Measurements from ENCODE around the gene HBG2.

The HBG2 gene

GRCh38 chr11:5237420-5237819 lies 17.2 kb downstream of the HBG2 start:
- no peak for DNase-seq
- TF ChIP-seq, protein P1, sequence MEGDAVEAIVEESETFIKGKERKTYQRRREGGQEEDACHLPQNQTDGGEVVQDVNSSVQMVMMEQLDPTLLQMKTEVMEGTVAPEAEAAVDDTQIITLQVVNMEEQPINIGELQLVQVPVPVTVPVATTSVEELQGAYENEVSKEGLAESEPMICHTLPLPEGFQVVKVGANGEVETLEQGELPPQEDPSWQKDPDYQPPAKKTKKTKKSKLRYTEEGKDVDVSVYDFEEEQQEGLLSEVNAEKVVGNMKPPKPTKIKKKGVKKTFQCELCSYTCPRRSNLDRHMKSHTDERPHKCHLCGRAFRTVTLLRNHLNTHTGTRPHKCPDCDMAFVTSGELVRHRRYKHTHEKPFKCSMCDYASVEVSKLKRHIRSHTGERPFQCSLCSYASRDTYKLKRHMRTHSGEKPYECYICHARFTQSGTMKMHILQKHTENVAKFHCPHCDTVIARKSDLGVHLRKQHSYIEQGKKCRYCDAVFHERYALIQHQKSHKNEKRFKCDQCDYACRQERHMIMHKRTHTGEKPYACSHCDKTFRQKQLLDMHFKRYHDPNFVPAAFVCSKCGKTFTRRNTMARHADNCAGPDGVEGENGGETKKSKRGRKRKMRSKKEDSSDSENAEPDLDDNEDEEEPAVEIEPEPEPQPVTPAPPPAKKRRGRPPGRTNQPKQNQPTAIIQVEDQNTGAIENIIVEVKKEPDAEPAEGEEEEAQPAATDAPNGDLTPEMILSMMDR (IDR thresholded peaks at IDR 0.05; ENCODE audit: low read depth, low read length): no peak
- Histone ChIP-seq H3K4me1 (no peaks in the 10 kb centered on the region), H3K27me3 (no peaks in the 10 kb centered on the region), H3K36me3 (no peaks in the 10 kb centered on the region), H3K9me3 (no peaks in the 10 kb centered on the region), H3K4me3 (ENCODE audit: low read depth, low read length) (no peak overlapping the region)

DNA sequence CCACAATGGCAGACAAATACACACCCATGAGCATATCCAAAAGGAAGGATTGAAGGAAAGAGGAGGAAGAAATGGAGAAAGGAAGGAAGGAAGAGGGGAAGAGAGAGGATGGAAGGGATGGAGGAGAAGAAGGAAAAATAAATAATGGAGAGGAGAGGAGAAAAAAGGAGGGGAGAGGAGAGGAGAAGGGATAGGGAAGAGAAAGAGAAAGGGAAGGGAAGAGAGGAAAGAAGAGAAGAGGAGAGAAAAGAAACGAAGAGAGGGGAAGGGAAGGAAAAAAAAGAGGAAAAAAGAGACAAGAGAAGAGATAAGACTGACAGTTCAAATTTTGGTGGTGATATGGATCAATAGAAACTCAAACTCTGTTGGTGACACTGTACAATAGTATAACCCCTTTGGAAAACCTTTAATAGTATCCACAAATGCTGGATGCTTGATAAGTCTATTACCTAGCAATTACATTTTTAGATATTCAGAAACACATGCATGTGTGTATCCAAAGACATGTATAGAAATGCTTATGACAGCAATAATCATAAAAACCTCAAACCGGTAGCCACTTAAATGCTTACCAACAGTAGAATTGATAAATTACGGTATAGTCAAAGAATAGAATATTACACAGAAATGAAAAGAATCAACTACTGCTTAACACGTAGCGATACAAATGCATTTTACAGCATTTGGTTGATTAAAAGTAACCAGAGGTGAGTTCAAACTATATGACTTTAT lies 19.1 kb downstream of the HBG2 start:
- Histone ChIP-seq H3K4me3 (ENCODE audit: low read depth, low read length) (no peak overlapping the region), H3K4me1 (no peaks in the 10 kb centered on the region), H3K9me3 (no peaks in the 10 kb centered on the region), H3K27me3 (no peaks in the 10 kb centered on the region), H3K36me3 (no peaks in the 10 kb centered on the region)
- TF ChIP-seq, protein P1 (IDR thresholded peaks at IDR 0.05; ENCODE audit: low read depth, low read length): no peak
- no peak for DNase-seq

- Histone ChIP-seq H3K4me3 (ENCODE audit: low read depth, low read length) (no peak within 1 kb of the TSS), H3K4me1 (no peaks in the 10 kb centered on the region), H3K27me3 (no peaks in the 10 kb centered on the region), H3K36me3 (no peaks in the 10 kb centered on the region), H3K9me3 (no peaks in the 10 kb centered on the region)
- DNase-seq: no peak
- TF ChIP-seq, protein P1 (IDR thresholded peaks at IDR 0.05; ENCODE audit: low read depth, low read length): no peak
Measured at GRCh38 chr11:5234381-5234834, 20.2 kb downstream of the HBG2 start, which contains the start of gene HBD. HBD (minus strand) TSS chr11:5234483; CDS start chr11:5234433, 50 bp downstream.

DNA sequence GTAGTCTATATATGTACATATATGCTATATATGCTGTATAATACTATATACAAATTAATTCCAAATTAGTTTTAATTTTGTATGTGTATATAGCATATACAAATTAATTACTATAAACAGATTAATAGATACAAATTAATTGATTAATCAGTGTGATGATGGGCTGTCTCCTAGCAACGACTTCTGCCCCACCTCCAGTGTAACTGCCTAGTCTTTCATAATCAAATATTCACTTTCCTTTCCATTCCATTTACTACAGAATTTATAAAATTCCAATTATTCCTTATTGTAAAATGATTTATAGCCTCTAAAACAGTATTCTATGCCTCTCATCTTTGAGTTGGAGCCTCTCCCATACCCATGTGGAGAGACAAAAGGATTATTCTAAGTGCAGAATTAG lies 21.3 kb downstream of the HBG2 start:
- H3K4me1 ChIP-seq: no peaks in the 10 kb centered on the region
- H3K36me3 ChIP-seq: no peaks in the 10 kb centered on the region
- no peak overlapping the region for H3K4me3 ChIP-seq (ENCODE audit: low read depth, low read length)
- no peak for DNase-seq
- TF ChIP-seq, protein P1 (IDR thresholded peaks at IDR 0.05; ENCODE audit: low read depth, low read length): no peak
- H3K27me3 ChIP-seq: no peaks in the 10 kb centered on the region
- H3K9me3 ChIP-seq: no peaks in the 10 kb centered on the region

GRCh38 chr11:5232821-5233220 lies 21.8 kb downstream of the HBG2 start:
- TF ChIP-seq, protein P1 (IDR thresholded peaks at IDR 0.05; ENCODE audit: low read depth, low read length): no peak

DNA sequence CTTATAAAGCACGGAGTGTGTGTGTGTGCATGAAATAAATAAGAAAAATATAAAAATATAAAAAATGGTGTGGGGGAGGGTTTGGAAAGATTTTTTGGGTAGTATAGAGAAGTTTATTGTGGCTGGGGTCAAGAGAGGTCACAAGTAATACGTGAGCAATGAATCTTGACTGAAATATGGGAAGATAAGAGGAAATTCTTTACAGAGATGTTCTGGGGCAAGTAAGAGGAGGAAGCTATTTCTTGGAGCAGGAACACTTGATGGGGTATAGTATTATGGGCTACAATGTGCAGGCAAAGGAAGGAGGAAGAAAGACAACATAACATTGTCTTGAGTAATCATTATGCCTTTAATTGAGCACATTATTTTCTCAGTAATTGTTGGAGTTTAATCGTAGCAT lies 22.4 kb downstream of the HBG2 start:
- no peak for DNase-seq
- no peak overlapping the region for H3K4me3 ChIP-seq (ENCODE audit: low read depth, low read length)
- no peaks in the 10 kb centered on the region for H3K9me3 ChIP-seq
- no peaks in the 10 kb centered on the region for H3K36me3 ChIP-seq
- TF ChIP-seq, protein P1 (IDR thresholded peaks at IDR 0.05; ENCODE audit: low read depth, low read length): no peak
- no peaks in the 10 kb centered on the region for H3K4me1 ChIP-seq
- no peaks in the 10 kb centered on the region for H3K27me3 ChIP-seq

More at GRCh38 chr11:5232821-5233220, 21.8 kb downstream of the HBG2 start:
- Histone ChIP-seq H3K4me3 (ENCODE audit: low read depth, low read length) (no peak overlapping the region), H3K4me1 (no peaks in the 10 kb centered on the region), H3K27me3 (no peaks in the 10 kb centered on the region), H3K36me3 (no peaks in the 10 kb centered on the region), H3K9me3 (no peaks in the 10 kb centered on the region)
- no peak for DNase-seq
